HEK293 (cell line): ENCODE measurements around the gene ARPC5L.
"Not testable (repeated sequence)": the region's sequence is repeated elsewhere in the genome, so short reads cannot be mapped to it uniquely, and the experiment has no call there.

Experiments
- CTCF ChIA-PET: fragments of 350-600 bp; formaldehyde crosslinking; extraction: SDS; loops from one replicate; lab custom pipeline; 2021; ENCODE audit warnings: antibody characterized with exemption; lab: Yijun Ruan, JAX
- POLR2A ChIA-PET: fragments of 300-600 bp; formaldehyde crosslinking; extraction: SDS; loops from one replicate; lab custom pipeline; 2020; ENCODE audit warnings: antibody characterized with exemption, inconsistent platforms; lab: Yijun Ruan, JAX
- H3K27ac ChIP-seq: fragments of 200-500 bp; sonication (Bioruptor generic); 2 replicates; pipeline ENCODE4 v1.5.1; 2014; ENCODE audit warnings: low read depth, low read length, control low read depth, inconsistent platforms; ENCODE audit errors: extremely low read depth
- H3K36me3 ChIP-seq, 2 experiments: fragments of 200-500 bp in 1 of 2; sonication (Bioruptor generic) in 1 of 2; 1 replicate in 1 of 2; 2 replicates in 1 of 2; pipeline ENCODE4 v1.5.1; 2014 to 2017; ENCODE audit warnings: inconsistent platforms in 2 of 2, low read length in 2 of 2; ENCODE audit not compliant: control insufficient read depth in 2 of 2, insufficient read depth in 1 of 2
- H3K4me1 ChIP-seq: fragments of 200-500 bp; sonication (Bioruptor generic); 2 replicates; pipeline ENCODE4 v1.5.1; 2014; ENCODE audit warnings: mild to moderate bottlenecking, low read length, inconsistent platforms; ENCODE audit not compliant: control insufficient read depth, insufficient read depth
- H3K4me3 ChIP-seq: 2 replicates; pipeline ENCODE4 v1.5.1; 2011; ENCODE audit warnings: low read depth, mild to moderate bottlenecking, control low read depth, low read length, moderate library complexity
- H3K9me3 ChIP-seq: fragments of 200-500 bp; sonication (Bioruptor generic); 2 replicates; pipeline ENCODE4 v1.5.1; 2014; ENCODE audit warnings: low read depth, low read length, inconsistent platforms; ENCODE audit not compliant: control insufficient read depth, insufficient read depth
- KLF10 ChIP-seq: fragments of 450-650 bp; IDR thresholded peaks from 2 replicates; pipeline ENCODE4 v1.5.1; 2018; ENCODE audit warnings: missing biosample characterization, mild to moderate bottlenecking, missing genetic modification characterization
- TCF7L2 ChIP-seq: IDR thresholded peaks from 2 replicates; pipeline ENCODE4 v1.6.1; 2011; ENCODE audit warnings: low read depth, mild to moderate bottlenecking, inconsistent platforms, low read length, moderate library complexity, borderline replicate concordance
- ZBTB8A ChIP-seq: fragments of 450-650 bp; formaldehyde crosslinking; IDR thresholded peaks from 2 replicates; pipeline ENCODE4 v1.5.1; 2016; ENCODE audit warnings: missing biosample characterization, missing genetic modification characterization
- ZIC2 ChIP-seq: fragments of 450-650 bp; formaldehyde crosslinking; IDR thresholded peaks from 2 replicates; pipeline ENCODE4 v1.5.1; 2016; ENCODE audit warnings: missing biosample characterization, missing genetic modification characterization
- ZNF266 ChIP-seq: fragments of 450-650 bp; formaldehyde crosslinking; IDR thresholded peaks from 2 replicates; pipeline ENCODE4 v1.5.1; 2016; ENCODE audit warnings: missing biosample characterization, missing genetic modification characterization, low read depth
- ZNF416 ChIP-seq: fragments of 450-650 bp; formaldehyde crosslinking; IDR thresholded peaks from 2 replicates; pipeline ENCODE4 v1.5.1; 2016; ENCODE audit warnings: missing biosample characterization, missing genetic modification characterization
- ZNF510 ChIP-seq: fragments of 450-650 bp; formaldehyde crosslinking; IDR thresholded peaks from 2 replicates; pipeline ENCODE4 v1.5.1; 2018; ENCODE audit warnings: mild to moderate bottlenecking, missing genetic modification characterization, missing biosample characterization; ENCODE audit not compliant: insufficient replicate concordance
- ZNF529 ChIP-seq: fragments of 450-650 bp; formaldehyde crosslinking; IDR thresholded peaks from 2 replicates; pipeline ENCODE4 v1.5.1; 2017; ENCODE audit warnings: missing genetic modification characterization, missing biosample characterization; ENCODE audit not compliant: insufficient replicate concordance
- ZNF544 ChIP-seq: fragments of 450-650 bp; formaldehyde crosslinking; IDR thresholded peaks from 2 replicates; pipeline ENCODE4 v1.5.0; 2017; ENCODE audit warnings: missing biosample characterization, missing genetic modification characterization
- ZNF548 ChIP-seq: fragments of 450-650 bp; formaldehyde crosslinking; IDR thresholded peaks from 2 replicates; pipeline ENCODE4 v1.5.1; 2016; ENCODE audit warnings: missing biosample characterization, missing genetic modification characterization
- ZNF560 ChIP-seq: fragments of 450-650 bp; formaldehyde crosslinking; IDR thresholded peaks from 2 replicates; pipeline ENCODE4 v1.5.1; 2017; ENCODE audit warnings: missing biosample characterization, missing genetic modification characterization, borderline replicate concordance
- ZNF654 ChIP-seq: fragments of 450-650 bp; formaldehyde crosslinking; IDR thresholded peaks from 2 replicates; pipeline ENCODE4 v1.5.1; 2016; ENCODE audit warnings: low read depth, missing biosample characterization, missing genetic modification characterization
- ZNF747 ChIP-seq: fragments of 450-650 bp; formaldehyde crosslinking; IDR thresholded peaks from 2 replicates; pipeline ENCODE4 v1.5.1; 2016; ENCODE audit warnings: missing biosample characterization, missing genetic modification characterization
- ZNF830 ChIP-seq: fragments of 450-650 bp; IDR thresholded peaks from 2 replicates; pipeline ENCODE4 v1.5.0; 2018; ENCODE audit warnings: missing biosample characterization, missing genetic modification characterization, low read depth, mild to moderate bottlenecking, moderate library complexity
- TF ChIP-seq, protein P1 (sequence below): fragments of 450-650 bp; formaldehyde crosslinking; IDR thresholded peaks from 2 replicates; pipeline ENCODE4 v1.5.1; 2016; ENCODE audit warnings: missing biosample characterization, missing genetic modification characterization
- TF ChIP-seq, protein P2 (sequence below): fragments of 450-650 bp; formaldehyde crosslinking; optimal IDR thresholded peaks from 2 replicates; pipeline ENCODE3; 2016; ENCODE audit warnings: missing biosample characterization, mild to moderate bottlenecking, missing genetic modification characterization
- TF ChIP-seq, protein P3 (sequence below): fragments of 450-650 bp; formaldehyde crosslinking; IDR thresholded peaks from 2 replicates; pipeline ENCODE4 v1.5.1; 2017; ENCODE audit warnings: missing biosample characterization, missing genetic modification characterization
- TF ChIP-seq, protein P4 (sequence below): fragments of 450-650 bp; formaldehyde crosslinking; IDR thresholded peaks from 2 replicates; pipeline ENCODE4 v1.5.1; 2016; ENCODE audit warnings: missing biosample characterization, missing genetic modification characterization, borderline replicate concordance
- TF ChIP-seq, protein P5 (sequence below): IDR thresholded peaks from 2 replicates; pipeline ENCODE4 v1.6.1; 2011; ENCODE audit warnings: mild to moderate bottlenecking, low read depth, low read length, borderline replicate concordance

Gene ARPC5L

DNA sequence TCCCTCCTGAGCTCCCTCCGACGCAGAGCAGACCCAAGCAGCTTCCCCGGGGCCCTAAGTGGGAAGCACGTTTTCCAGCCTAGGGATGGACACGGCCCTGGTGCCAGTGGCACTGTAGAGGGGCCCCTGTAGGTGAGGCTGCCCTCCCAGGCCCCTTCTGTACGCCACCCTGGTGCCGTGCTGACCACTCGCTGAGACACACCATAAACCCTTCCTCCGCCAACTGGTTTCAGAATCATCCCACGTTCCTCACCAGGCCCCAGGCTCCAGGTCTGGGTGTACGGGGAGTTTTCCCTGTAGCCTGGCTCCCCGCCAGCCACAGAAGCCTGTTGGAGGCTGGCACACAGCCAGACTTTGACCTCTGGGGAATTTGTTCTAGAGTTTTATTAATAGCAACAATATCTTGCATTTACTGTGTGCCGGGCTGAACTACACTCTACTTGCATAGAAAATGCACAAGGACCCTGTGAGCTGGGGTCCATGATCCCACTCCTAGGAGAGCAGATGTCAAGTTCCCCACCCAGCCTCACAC lies 26.8 kb upstream of the ARPC5L start (continued):
- TF ChIP-seq TCF7L2 = no peak
- peak; percentile 55 for TF ChIP-seq ZIC2 (tag by site-specific recombination)
- TF ChIP-seq ZNF510 (tag by site-specific recombination) = no peak
- TF ChIP-seq, protein P1, sequence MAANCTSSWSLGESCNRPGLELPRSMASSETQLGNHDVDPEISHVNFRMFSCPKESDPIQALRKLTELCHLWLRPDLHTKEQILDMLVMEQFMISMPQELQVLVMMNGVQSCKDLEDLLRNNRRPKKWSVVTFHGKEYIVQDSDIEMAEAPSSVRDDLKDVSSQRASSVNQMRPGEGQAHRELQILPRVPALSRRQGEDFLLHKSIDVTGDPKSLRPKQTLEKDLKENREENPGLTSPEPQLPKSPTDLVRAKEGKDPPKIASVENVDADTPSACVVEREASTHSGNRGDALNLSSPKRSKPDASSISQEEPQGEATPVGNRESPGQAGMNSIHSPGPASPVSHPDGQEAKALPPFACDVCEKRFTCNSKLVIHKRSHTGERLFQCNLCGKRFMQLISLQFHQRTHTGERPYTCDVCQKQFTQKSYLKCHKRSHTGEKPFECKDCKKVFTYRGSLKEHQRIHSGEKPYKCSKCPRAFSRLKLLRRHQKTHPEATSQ (tag by site-specific recombination) = no peak
- TF ChIP-seq ZNF544 (tag by site-specific recombination) = no peak
- no peak for TF ChIP-seq ZNF747 (tag by site-specific recombination)
- TF ChIP-seq ZNF548 (tag by site-specific recombination) = no peak
- TF ChIP-seq ZNF529 (tag by site-specific recombination) = no peak
- no peak for TF ChIP-seq ZNF416
- TF ChIP-seq ZNF266 = no peak
- peak; percentile 20; the same call in 1 of the 2 replicates for TF ChIP-seq ZBTB8A (tag by site-specific recombination)
- TF ChIP-seq, protein P2, sequence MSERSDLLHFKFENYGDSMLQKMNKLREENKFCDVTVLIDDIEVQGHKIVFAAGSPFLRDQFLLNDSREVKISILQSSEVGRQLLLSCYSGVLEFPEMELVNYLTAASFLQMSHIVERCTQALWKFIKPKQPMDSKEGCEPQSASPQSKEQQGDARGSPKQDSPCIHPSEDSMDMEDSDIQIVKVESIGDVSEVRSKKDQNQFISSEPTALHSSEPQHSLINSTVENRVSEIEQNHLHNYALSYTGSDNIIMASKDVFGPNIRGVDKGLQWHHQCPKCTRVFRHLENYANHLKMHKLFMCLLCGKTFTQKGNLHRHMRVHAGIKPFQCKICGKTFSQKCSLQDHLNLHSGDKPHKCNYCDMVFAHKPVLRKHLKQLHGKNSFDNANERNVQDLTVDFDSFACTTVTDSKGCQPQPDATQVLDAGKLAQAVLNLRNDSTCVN (tag by site-specific recombination) = no peak
- TF ChIP-seq, protein P3, sequence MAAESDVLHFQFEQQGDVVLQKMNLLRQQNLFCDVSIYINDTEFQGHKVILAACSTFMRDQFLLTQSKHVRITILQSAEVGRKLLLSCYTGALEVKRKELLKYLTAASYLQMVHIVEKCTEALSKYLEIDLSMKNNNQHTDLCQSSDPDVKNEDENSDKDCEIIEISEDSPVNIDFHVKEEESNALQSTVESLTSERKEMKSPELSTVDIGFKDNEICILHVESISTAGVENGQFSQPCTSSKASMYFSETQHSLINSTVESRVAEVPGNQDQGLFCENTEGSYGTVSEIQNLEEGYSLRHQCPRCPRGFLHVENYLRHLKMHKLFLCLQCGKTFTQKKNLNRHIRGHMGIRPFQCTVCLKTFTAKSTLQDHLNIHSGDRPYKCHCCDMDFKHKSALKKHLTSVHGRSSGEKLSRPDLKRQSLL (tag by site-specific recombination) = no peak
- TF ChIP-seq ZNF560 (tag by site-specific recombination) = no peak
- TF ChIP-seq, protein P4, sequence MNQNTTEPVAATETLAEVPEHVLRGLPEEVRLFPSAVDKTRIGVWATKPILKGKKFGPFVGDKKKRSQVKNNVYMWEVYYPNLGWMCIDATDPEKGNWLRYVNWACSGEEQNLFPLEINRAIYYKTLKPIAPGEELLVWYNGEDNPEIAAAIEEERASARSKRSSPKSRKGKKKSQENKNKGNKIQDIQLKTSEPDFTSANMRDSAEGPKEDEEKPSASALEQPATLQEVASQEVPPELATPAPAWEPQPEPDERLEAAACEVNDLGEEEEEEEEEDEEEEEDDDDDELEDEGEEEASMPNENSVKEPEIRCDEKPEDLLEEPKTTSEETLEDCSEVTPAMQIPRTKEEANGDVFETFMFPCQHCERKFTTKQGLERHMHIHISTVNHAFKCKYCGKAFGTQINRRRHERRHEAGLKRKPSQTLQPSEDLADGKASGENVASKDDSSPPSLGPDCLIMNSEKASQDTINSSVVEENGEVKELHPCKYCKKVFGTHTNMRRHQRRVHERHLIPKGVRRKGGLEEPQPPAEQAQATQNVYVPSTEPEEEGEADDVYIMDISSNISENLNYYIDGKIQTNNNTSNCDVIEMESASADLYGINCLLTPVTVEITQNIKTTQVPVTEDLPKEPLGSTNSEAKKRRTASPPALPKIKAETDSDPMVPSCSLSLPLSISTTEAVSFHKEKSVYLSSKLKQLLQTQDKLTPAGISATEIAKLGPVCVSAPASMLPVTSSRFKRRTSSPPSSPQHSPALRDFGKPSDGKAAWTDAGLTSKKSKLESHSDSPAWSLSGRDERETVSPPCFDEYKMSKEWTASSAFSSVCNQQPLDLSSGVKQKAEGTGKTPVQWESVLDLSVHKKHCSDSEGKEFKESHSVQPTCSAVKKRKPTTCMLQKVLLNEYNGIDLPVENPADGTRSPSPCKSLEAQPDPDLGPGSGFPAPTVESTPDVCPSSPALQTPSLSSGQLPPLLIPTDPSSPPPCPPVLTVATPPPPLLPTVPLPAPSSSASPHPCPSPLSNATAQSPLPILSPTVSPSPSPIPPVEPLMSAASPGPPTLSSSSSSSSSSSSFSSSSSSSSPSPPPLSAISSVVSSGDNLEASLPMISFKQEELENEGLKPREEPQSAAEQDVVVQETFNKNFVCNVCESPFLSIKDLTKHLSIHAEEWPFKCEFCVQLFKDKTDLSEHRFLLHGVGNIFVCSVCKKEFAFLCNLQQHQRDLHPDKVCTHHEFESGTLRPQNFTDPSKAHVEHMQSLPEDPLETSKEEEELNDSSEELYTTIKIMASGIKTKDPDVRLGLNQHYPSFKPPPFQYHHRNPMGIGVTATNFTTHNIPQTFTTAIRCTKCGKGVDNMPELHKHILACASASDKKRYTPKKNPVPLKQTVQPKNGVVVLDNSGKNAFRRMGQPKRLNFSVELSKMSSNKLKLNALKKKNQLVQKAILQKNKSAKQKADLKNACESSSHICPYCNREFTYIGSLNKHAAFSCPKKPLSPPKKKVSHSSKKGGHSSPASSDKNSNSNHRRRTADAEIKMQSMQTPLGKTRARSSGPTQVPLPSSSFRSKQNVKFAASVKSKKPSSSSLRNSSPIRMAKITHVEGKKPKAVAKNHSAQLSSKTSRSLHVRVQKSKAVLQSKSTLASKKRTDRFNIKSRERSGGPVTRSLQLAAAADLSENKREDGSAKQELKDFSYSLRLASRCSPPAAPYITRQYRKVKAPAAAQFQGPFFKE (tag by site-specific recombination) = no peak
- no peak for TF ChIP-seq ZNF830 (tag by site-specific recombination)
- TF ChIP-seq, protein P5, sequence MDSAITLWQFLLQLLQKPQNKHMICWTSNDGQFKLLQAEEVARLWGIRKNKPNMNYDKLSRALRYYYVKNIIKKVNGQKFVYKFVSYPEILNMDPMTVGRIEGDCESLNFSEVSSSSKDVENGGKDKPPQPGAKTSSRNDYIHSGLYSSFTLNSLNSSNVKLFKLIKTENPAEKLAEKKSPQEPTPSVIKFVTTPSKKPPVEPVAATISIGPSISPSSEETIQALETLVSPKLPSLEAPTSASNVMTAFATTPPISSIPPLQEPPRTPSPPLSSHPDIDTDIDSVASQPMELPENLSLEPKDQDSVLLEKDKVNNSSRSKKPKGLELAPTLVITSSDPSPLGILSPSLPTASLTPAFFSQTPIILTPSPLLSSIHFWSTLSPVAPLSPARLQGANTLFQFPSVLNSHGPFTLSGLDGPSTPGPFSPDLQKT = no peak
- TF ChIP-seq KLF10 (tag by site-specific recombination) = 0 out of 2 replicates have a peak, but pooled peaks have one; percentile 40
- no peak for TF ChIP-seq ZNF654 (tag by site-specific recombination)

DNA sequence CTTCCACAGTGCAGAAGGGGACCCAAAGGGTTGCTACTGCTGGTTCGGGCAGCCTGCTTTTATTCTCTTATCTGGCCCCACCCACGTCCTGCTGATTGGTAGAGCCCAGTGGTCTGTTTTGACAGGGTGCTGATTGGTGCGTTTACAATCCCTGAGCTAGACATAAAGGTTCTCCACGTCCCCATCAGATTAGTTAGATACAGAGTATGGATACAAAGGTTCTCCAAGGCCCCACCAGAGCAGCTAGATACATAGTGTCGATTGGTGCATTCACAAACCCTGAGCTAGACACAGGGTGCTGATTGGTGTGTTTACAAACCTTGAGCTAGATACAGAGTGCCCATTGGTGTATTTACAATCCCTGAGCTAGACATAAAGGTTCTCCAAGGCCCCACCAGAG lies 23.8 kb upstream of the ARPC5L start:
- H3K27ac ChIP-seq, H3K9me3 ChIP-seq, H3K4me3 ChIP-seq, H3K4me1 ChIP-seq, H3K36me3 ChIP-seq: not testable (repeated sequence)
- ChIA-PET CTCF (interaction anchor here (0.6 to 31.1 kb wide), 5 partner anchors 11 to 191 kb away, joined by 4 to 1257 read pairs (median 5); partner anchors contain the start of genes NR6A1, OLFML2A and WDR38), POLR2A (interaction anchor here (1.1 kb wide), 1 partner anchor 15 kb away, joined by 3 read pairs; the partner anchor contains the start of gene WDR38)

DNA sequence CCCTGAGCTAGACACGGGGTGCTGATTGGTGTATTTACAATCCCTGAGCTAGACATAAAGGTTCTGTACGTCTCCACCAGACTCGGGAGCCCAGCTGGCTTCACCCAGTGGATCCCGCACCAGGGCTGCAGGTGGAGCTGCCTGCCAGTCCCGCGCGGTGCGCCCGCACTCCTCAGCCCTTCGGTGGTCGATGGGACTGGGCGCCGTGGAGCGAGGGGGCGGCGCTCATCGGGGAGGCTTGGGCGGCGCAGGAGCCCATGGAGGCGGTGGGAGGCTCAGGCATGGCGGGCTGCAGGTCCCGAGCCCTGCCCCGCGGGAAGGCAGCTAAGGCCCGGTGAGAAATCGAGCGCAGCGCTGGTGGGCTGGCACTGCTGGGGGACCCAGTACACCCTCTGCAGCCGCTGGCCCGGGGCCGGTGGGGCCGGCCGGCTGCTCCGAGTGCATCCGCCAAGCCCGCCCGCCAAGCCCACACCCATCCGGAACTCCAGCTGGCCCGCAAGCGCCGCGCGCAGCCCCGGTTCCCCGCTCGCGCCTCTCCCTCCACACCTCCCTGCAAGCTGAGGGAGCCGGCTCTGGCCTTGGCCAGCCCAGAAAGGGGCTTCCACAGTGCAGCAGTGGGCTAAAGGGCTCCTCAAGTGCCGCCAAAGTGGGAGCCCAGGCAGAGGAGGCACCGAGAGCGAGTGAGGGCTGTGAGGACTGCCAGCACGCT lies 23.2 kb upstream of the ARPC5L start:
- not testable (repeated sequence) for H3K4me1 ChIP-seq, H3K4me3 ChIP-seq, H3K27ac ChIP-seq, H3K9me3 ChIP-seq, H3K36me3 ChIP-seq
- CTCF ChIA-PET = interaction anchor here (0.6 to 31.1 kb wide), 8 partner anchors 9 to 190 kb away, joined by 4 to 1257 read pairs (median 10); partner anchors contain the start of genes NR6A1, OLFML2A and WDR38
- POLR2A ChIA-PET = interaction anchor here (1.1 kb wide), 1 partner anchor 15 kb away, joined by 3 read pairs; the partner anchor contains the start of gene WDR38
